HG02885 (cell line): ENCODE results near the gene LEKR1.

Experiments
- ATAC-seq: cut with Tn5 transposase; IDR thresholded peaks from one replicate; pipeline ENCODE4 v1.9.1; 2021; ENCODE audit warnings: mild to moderate bottlenecking; ENCODE audit not compliant: unreplicated experiment, poor library complexity

The LEKR1 gene

DNA sequence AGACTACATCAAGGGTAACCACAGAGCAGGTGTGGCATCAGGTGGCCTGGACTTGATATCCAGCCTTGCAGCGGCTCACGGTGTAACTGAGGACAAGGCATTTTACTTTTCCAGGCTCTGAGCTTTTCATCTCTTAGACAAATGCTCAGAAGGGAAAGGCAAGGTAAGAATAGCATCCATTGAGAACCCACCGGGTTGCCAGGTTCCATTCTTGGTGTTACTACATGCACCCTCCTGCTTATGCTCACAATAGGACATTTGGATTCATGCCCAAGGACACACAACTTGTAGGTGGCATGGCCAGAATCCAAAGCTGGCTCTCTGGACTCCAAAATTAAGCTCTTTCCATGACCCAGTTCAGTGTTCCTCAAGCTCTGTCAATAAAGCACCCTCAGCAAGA lies 248.3 kb downstream of the LEKR1 start:
- ATAC-seq = no peak

DNA sequence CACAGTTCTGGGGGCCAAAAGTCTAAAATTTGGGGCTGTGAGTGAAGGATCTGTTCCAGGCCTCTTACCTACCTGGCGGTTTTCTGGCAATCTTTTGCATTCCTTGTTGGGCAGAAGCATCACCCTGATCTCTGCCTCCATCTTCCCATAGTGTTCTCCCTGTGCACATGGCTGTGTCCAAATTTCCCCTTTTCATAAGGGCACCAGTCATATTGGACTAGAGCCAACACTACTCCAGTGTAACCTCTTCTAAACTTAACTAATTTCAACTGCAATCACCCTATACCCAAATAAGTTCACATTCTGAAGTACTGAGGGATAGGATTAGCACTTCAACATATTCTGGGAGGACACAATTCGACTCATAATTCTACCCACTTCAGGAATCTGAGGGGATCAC lies 248.8 kb downstream of the LEKR1 start:
- no peak for ATAC-seq

DNA sequence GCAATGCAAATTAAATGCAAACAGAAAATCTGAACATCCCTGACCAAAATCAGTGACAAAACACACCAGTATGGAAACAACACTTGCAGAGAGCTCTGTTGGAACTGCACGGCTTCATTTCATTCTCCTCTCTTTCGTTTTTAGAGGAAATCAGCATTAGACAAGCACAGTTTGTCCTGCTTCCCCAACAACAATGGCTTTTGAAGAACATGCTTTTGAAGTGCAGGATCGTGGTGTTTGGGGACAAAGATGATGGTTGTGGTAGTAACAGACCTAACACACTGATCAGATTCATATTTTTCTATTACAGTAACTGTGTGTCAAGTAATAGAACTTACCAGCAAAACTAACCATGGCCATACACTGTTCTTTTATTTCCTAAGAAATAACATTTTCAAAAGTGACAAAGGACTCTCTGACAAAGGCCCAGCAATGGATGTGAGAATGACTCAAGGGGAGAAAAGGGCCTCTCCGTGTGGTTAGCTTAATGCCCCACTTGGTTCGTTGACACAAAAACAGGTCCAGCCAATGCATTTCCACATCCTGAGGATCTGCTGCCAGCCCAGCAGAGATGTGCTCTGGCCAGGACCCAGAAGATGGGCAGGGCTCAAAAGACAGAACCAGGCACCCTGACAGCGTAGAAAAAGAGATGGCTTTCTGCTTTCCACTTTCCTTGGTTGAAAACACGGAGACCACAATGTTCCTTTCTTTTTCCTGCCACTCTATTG lies 249.7 kb downstream of the LEKR1 start:
- no peak for ATAC-seq

DNA sequence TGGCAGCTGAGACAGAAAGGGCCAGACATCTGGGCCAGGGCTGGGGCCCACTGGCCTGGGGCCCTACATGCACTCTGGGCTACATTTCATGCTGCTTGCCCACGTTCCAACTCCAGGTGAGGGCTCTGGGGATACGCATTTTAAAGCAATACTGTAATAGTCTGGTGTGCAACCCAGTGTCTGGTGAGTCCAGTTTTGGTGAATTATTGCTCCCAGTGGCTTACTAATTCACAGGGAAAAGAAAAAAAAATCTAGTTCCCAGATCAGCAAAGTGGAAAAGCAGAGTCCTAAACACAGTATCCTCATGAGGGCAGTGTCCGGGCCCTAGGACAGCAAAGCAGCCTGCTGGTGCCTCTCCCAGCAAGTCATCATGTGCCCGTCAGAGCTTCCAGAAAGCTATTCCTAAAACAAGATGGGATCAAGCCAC lies 251.4 kb downstream of the LEKR1 start:
- ATAC-seq = no peak

DNA sequence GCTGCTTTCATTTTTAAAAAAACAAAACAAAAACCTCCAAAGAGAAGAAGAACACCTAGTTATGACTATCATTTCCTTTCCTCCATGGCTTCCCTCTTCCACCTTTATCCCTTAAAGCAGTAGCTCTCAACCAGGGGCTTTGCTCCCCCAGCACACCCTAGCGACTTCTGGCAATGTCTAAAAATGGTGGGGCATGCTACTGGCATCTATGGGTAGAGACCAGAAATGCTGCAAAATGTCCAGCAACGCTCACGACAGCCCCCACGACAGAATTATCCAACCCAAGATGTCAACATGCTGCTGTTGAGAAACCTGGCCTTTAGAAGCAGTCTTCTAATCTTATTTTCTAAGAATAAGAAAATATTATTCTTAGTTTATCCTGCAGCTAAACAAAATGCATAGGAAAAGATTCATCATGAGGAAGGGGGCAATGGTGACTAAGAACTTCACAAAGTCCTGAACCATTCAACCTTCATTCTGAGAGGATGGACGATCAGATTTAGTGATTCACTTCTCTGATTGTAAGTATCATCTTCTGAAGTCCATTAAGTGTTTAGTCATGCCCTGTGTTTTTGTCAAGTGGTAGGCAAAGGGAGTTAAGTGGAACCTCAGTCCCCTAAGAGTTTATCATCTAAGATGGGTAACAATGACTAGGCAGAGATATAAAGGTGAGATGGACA lies 252.1 kb downstream of the LEKR1 start:
- no peak for ATAC-seq

DNA sequence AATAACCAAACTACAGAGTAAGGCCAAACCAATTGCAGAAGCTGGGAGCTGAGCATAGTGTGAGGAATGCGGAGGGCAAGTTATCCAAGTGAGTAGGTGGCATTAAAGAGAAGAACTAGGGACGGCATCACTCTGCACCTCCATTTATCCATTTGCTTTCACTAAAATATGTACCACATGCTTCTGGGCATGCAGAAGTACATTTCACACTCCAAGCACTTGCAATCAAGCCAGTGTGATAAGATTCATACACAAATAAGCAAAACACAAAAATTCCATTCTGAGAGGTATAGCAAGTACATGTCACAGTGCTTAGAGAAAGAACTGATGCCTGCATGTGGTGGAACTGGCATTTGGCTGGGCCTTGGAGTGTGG lies 252.6 kb downstream of the LEKR1 start:
- ATAC-seq = no peak

DNA sequence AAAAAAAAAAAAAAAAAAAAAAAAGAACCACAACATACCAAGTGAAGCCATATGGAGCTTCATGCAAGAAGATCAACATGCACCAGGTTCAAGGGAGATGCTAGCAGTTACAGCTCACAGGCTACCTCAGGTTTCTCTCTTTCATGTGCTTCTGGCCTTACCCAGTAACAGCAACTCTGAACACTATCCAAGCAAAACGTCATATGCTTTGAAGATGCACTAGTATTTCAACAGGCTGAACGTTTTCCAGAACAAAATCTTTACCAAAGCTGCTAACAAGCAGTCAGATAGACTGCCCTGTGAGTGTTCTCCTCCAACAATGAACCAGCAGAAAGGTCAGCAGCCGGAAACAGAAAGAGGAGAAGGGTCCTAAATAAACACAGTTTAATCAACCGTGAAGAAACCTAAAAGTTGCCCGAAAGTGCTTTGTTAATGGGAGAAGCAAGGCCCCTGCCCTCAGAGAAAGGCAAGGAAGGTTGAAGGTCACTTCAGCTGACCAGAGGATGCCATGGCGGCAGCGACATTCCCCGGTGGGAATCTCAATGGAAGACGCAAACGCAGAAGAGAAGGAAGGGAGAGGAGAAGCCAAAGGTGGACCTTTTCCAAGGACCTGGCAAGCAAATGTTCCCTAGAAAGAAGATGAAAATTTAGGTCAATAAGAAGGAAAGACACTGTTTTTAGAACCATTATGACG lies 253.7 kb downstream of the LEKR1 start:
- no peak for ATAC-seq

DNA sequence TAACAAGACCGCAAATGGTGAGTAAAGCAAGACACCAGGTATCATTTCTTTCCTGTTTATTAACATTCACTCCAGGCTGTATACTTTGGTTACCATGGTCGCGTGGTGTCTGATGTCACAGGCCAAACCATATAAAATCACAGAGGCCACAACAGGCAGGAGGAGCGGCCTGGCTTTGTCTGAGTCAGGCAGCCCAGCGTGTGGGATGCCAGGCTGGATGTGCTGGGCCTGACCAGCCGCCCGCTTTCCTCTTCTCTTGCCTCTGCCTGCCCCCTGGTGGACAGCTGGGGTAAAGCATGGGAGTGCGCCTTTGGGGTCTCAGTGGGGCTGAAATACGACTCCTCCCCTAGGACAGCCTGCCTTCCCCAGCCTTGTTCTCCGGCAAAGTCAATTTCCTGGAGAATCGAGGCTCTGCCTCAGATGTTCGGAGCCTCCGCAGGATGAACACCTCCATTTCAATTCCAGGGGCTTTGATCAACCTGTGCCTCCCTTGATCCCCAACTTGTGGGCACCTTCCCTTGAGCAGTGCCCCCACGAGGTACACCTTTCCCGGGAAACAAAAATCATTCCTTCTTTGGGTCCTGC lies 255.6 kb downstream of the LEKR1 start:
- peak; percentile 87 for ATAC-seq

DNA sequence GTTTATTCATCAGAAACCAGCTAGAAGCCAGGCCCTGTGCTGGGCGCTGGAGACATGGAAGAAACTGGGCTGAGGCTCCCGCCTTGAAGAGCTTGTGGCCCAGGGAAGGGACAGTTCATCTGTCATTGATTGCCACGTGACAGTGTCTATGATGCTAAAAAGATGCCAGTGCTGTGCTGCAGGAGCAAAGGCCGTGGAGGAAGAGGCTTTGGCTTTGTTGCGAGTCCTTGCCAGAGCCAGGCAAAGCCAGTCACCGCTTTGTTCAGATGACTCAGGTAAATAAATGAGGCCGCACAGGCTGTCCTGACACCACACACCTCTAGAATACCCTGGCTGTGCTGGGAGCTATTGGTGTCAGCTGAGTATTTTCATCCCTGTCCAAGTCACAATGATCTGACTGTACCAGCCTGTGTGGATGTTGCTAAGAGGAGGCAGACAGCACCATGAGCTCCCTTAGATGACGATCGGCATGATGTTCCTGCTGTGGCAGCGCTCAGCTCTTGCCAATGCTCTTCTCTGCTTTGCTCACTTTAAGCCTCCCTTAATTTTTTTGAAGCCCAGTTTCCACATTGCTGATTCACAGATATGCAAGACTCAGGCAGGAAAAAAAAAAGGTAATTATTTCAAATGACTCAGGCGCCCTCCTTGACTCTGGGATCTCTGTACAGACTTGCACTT lies 256.3 kb downstream of the LEKR1 start:
- ATAC-seq = no peak

DNA sequence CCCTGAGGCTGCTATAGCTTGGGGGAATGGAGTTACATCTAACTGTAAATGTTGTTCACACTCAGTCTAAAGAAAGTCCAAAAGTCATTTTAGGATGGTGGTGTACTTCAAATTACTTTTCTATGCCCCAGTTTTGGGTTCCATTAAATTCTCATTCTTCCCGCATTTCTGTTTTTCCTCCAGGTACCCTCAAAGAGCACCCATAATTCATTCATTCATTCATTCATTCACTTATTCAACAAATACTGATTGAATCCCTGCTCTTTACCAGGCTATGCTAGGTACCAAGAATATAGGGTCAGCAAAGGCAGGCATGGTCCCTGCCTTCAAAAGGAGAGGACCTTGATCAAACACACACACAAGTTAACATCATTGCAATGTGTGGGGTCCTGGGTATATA lies 257.7 kb downstream of the LEKR1 start:
- no peak for ATAC-seq

DNA sequence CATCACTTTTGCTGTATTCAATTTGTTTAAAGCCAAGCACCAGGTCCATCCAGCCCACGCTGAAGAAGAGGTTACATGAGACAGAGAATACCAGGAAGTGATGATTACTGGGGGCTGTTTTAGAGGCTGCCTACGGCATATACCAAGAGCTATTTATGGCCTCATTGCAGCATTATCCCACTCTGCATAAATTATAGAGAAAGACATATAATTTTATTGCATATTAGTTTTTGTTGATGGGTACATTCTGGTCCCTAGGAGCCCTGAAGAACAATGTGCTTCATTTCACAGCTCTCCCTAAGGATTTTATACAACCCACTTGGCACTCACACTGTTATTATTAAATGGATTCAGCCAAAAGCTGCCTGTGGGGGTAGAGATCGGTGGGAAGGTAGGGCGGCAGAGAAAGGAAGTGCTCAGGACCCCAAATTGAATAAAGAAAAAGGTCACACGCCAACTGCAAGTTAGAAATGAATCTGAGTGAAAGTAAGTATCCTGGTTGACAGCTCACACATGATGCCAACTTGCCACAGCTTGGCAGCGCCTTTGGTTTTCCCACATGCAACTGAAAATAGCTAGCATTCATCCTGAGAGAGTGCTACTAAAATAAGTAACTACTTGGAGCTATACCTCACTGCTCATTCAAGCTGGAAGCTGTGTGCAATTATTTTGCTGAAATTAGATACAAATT lies 260.1 kb downstream of the LEKR1 start:
- ATAC-seq = no peak

DNA sequence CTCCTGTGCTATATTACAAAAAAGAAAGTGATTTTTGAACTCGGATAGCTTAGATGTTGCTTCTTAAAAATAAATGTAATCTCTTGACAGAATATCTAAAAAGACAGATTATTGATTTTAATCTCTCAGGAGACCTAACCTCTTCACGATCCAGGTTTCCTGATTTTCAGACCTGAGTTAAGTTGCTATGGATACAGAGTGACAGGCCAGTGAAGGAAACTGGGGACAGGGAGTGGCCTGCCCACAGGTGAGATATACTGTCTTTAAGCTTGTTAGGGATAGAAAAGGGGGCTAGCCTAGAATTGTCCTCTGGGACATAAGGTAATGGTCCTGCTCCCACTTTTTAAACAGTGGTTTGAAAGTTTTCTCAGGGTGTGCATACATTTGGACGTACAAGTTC lies 260.6 kb downstream of the LEKR1 start:
- no peak for ATAC-seq

DNA sequence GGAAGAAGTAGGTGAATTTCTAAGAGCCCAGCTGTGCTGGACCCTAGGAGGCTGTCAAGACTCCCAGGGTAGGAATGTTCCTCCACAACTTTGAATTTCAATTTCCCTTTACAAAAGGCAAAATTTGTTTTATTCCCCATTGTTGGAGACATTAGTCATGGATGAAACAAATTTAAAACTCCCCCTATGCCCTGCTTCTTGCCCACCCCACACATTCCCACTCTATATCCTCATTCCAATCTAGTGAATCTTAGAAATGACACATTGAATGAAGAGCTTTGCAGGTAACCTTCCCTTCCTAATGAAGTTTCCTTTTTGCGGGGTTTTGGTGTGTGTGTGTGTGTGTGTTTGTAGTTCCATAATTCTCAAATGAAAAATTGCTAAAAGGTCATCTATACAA lies 261.2 kb downstream of the LEKR1 start:
- no peak for ATAC-seq

DNA sequence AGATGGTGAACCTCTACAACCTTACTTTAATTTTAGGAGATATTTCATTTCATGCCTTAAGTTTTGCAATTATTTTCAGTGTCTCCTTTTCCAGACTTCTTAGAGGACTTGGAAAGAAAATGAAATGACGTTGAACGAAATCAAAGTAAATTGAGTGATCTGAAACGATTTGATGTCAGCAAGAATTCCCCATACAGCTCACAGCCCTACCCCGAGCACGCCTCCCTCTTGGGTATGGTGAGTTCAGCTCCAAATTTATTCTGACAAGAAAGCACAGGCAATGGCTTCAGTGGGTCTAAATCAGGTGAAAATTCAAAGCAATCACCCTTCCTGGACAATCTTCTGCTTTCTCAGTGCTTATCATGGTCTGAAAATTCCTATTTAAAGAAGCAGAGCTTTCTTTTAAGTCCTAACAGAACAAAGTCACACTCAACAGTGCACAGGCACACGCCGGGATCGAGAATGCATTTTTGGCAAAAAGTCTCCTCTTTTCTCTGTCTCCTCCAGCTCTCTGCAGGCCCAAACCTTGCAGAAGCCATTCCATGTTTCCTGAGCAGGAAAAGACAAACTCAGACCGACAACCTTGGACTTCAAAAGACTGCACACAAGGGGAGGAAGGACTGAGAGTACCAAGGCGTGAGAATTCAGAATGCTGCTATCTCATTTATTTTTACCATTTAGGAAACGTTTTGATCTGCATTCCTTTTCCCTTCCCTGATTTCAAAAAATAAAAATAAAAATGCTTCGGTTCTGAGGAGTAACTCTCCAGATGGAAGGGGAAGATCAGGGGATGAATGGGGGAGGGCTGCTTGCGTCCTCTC lies 261.8 kb downstream of the LEKR1 start:
- no peak for ATAC-seq

DNA sequence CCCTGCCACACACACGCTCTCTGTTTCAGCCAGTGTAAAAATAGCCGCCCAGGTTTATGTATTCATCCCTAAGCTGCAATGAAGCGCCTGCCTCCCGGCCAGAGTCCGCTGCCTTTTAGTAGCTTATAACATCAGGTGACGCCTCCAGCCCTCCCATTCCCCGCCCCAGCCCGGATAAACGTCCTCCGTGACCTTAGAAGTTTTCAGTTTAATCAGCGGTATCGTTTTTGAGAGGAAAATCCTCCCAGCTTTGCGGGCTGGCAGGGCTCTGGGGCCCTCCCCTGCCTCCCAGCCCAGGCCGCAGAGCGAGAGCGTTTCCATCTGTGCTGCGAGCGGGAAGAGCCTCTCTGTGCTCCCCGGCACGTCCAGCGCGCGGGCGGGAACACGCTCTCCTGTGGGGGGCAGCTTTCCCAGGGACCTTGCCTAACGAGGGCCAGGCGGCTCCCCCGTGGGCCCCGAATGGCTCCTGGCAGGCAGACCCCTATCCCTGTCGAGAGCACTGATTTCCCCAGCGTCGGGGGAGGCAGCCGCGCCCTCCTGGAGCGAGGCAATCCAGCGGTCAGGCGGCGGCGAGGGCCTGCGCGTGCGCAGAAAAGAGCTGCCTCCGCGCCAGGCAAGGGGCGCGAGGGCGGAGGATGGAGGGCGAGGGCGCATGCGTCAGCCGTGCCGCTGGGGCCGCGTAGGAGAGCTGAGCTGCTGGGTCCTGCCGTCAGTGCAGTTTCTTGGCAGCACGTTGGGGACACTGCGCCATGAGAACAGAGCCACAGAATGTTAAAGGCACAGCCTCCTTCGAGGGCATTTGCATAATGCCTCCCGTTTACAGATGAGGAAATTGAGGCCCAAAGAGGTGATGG lies 262.7 kb downstream of the LEKR1 start:
- ATAC-seq = peak; percentile 74

DNA sequence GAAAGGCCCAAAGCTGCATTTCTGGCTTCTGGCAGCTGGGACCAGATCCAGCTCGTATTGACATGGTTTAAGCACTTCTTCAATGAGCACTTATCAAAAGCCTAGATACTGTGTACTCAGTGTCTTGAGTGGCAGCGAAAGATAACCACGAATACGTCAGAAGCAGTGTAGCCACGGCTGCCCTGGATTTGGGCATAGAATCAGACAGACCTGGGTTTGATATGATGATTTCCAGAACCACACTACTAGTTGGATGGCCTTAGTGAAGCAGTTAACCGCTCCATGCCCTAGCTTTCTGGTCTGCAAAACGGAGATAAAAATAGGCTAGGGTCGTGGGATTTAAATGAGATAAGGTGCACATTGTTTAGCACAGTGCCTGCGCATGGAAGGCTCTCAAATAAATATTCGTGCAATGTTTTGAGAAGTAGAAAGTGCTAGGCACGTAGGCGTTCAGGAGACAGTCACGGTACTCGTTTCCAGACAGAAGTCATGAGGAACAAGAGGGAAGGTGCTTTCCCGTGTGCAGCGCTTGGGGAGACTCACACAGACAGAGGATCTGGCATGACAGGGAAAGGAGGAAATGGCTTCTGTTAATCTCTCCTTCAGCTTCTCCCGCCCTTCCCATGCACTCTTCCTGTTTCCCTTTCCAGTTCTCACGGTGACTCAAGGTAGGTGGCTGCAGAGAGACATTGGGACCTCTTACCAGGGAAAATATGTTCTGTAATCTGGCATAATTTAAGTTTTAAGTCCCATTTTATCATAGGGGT lies 263.5 kb downstream of the LEKR1 start:
- ATAC-seq = peak; percentile 19

DNA sequence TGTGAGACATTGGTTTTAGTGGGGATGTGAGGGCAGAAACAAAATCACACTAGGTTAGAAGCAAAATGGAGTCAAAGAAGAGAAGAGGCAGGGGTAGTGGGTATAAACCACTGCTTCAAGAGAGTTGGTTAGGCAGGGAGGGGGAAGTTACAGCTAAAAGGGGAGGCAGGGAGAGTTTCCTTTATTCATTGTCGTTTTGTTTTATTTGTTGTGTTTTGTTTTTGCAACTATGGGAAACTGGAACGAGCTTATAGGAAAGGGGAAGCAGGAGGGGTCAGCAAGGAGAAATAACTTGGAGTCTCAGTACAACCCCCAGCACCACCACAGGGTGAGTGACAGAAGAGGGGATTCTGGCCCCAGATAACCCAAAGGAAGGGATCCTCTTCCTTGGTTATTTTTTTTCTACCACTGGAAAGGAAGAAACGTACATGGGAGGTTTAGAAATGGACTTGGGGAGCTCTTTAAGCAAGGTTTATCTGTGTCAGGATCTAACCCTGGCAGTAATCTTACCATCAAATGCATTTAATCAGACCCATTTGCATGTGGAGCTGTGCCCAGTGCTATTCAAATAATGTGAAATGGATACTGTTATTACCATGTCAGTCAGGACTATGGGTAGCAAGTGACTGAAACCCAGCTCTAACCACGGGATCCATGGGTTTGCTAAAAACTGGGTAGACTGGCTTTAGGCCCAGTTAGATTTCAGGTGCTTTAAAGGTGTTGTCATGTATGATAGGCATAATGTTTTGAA lies 265.1 kb downstream of the LEKR1 start:
- ATAC-seq = no peak
